SK-N-SH (cell line): ENCODE data around the gene MYO18B. TPM values are rescaled to one million over a fixed set of nuclear protein-coding genes. Genes with fewer than 3 reads are reported as not detected.

ENCODE experiments used
- CTCF ChIA-PET: fragments of 300-600, 350-600 bp; formaldehyde crosslinking; extraction: SDS; loops from one replicate; lab custom pipeline; 2021; lab: Yijun Ruan, JAX
- POLR2A ChIA-PET: fragments of 350-600 bp; sonication (Branson Sonifier 250); formaldehyde crosslinking; extraction: SDS; loops from one replicate; lab custom pipeline; 2020; ENCODE audit warnings: antibody characterized with exemption, inconsistent platforms; lab: Yijun Ruan, JAX
- DNase-seq: peaks from one replicate; pipeline ENCODE4 v3.0.0; 2012
- H2AFZ ChIP-seq: fragments of 200-600 bp; sonication (generic); 2 replicates; pipeline ENCODE4 v1.8.1; 2016; ENCODE audit warnings: antibody characterized with exemption, mild to moderate bottlenecking, low read depth
- H3F3A ChIP-seq: fragments of 200-600 bp; sonication (generic); replicated peaks from 2 replicates; pipeline ENCODE3; 2016; ENCODE audit warnings: antibody characterized with exemption, mild to moderate bottlenecking; ENCODE audit not compliant: insufficient read depth
- H3K27ac ChIP-seq, 2 experiments: fragments of 200-500 bp in 1 of 2; fragments of 200-600 bp in 1 of 2; sonication (Bioruptor generic) in 1 of 2; sonication (generic), shearing (Covaris generic) in 1 of 2; 2 replicates each; pipeline versions ENCODE4 v1.5.1 to v1.6.1; 2014 to 2016; ENCODE audit warnings: low read depth in 2 of 2, inconsistent platforms in 1 of 2, low read length in 1 of 2, mild to moderate bottlenecking in 1 of 2, mixed read lengths in 1 of 2
- H3K27me3 ChIP-seq: fragments of 200-600 bp; sonication (generic), shearing (Covaris generic); 2 replicates; pipeline ENCODE4 v1.6.1; 2016; ENCODE audit warnings: mixed run types; ENCODE audit not compliant: insufficient read depth
- H3K36me3 ChIP-seq, 2 experiments: fragments of 200-500 bp in 1 of 2; fragments of 200-600 bp in 1 of 2; sonication (Bioruptor generic) in 1 of 2; sonication (generic) in 1 of 2; replicated peaks in 1 of 2; 2 replicates each; pipeline versions ENCODE3 to v1.5.1; 2014 to 2016; ENCODE audit warnings: low read length in 1 of 2, mild to moderate bottlenecking in 1 of 2; ENCODE audit not compliant: insufficient read depth in 2 of 2, control insufficient read depth in 1 of 2
- H3K4me1 ChIP-seq, 2 experiments: fragments of 200-500 bp in 1 of 2; fragments of 200-600 bp in 1 of 2; sonication (Bioruptor generic) in 1 of 2; sonication (generic), shearing (Covaris generic) in 1 of 2; 2 replicates each; pipeline versions ENCODE4 v1.5.1 to v1.6.1; 2014 to 2016; ENCODE audit warnings: low read depth in 1 of 2, low read length in 1 of 2, mixed run types in 1 of 2; ENCODE audit not compliant: insufficient read depth in 2 of 2, control insufficient read depth in 1 of 2
- H3K4me2 ChIP-seq: fragments of 200-600 bp; sonication (generic), shearing (Covaris generic); 2 replicates; pipeline ENCODE4 v1.6.1; 2017; ENCODE audit warnings: mixed run types
- H3K4me3 ChIP-seq, 2 experiments: fragments of 200-500 bp in 1 of 2; fragments of 200-600 bp in 1 of 2; sonication (Bioruptor generic) in 1 of 2; sonication (generic), shearing (Covaris generic) in 1 of 2; 2 replicates each; pipeline versions ENCODE4 v1.5.1 to v1.8.1; 2014 to 2016; ENCODE audit warnings: low read depth in 2 of 2, inconsistent platforms in 1 of 2, low read length in 1 of 2, mild to moderate bottlenecking in 1 of 2, mixed read lengths in 1 of 2, moderate library complexity in 1 of 2
- H3K79me2 ChIP-seq: fragments of 200-600 bp; sonication (generic); 2 replicates; pipeline ENCODE4 v1.8.1; 2017; ENCODE audit warnings: mild to moderate bottlenecking; ENCODE audit not compliant: insufficient read depth
- H3K9ac ChIP-seq: fragments of 200-600 bp; sonication (generic); 2 replicates; pipeline ENCODE4 v1.6.1; 2017; ENCODE audit warnings: mixed run types
- H3K9me2 ChIP-seq: fragments of 200-600 bp; sonication (generic); 2 replicates; pipeline ENCODE4 v1.6.1; 2017; ENCODE audit warnings: mixed run types
- H3K9me3 ChIP-seq: fragments of 200-600 bp; sonication (generic); 2 replicates; pipeline ENCODE4 v1.6.1; 2017; ENCODE audit warnings: mixed run types, mild to moderate bottlenecking, moderate library complexity
- H4K20me1 ChIP-seq: fragments of 200-600 bp; sonication (generic); 2 replicates; pipeline ENCODE4 v1.6.1; 2017; ENCODE audit warnings: mild to moderate bottlenecking, mixed run types; ENCODE audit not compliant: insufficient read depth
- CHD2 ChIP-seq: fragments of 150-350 bp; IDR thresholded peaks from 2 replicates; pipeline ENCODE4 v1.6.1; 2018; ENCODE audit warnings: low read length; ENCODE audit not compliant: partially characterized antibody
- ELF1 ChIP-seq: IDR thresholded peaks from 2 replicates; pipeline ENCODE4 v1.4.0; 2012
- EP300 ChIP-seq, 2 experiments: IDR thresholded peaks; 2 replicates each; pipeline versions ENCODE4 v1.4.0 to v1.6.1; 2012; ENCODE audit warnings: borderline replicate concordance in 1 of 2, low read depth in 1 of 2, low read length in 1 of 2
- EZH2phosphoT487 ChIP-seq: fragments of 200-600 bp; sonication (generic); IDR thresholded peaks from 2 replicates; pipeline ENCODE4 v1.6.1; 2017; ENCODE audit warnings: low read depth, mixed run types, mild to moderate bottlenecking, antibody characterized with exemption, moderate library complexity, borderline replicate concordance
- FOSL2 ChIP-seq: IDR thresholded peaks from 2 replicates; pipeline ENCODE4 v1.4.0; 2012; ENCODE audit warnings: low read depth, mild to moderate bottlenecking, moderate library complexity, borderline replicate concordance
- FOXJ3 ChIP-seq: sonication (generic); formaldehyde crosslinking; IDR thresholded peaks from 2 replicates; pipeline ENCODE4 v1.5.1; 2020; ENCODE audit warnings: mild to moderate bottlenecking, missing genetic modification reagents
- FOXM1 ChIP-seq: IDR thresholded peaks from 2 replicates; pipeline ENCODE4 v1.4.0; 2012; ENCODE audit warnings: low read depth, mild to moderate bottlenecking
- GABPA ChIP-seq: IDR thresholded peaks from 2 replicates; pipeline ENCODE4 v1.4.0; 2012; ENCODE audit warnings: low read depth, mild to moderate bottlenecking
- GATA2 ChIP-seq: sonication (generic); formaldehyde crosslinking; IDR thresholded peaks from 2 replicates; pipeline ENCODE4 v1.5.0; 2020; ENCODE audit warnings: mild to moderate bottlenecking, missing genetic modification reagents
- JUND ChIP-seq: IDR thresholded peaks from 2 replicates; pipeline ENCODE4 v1.4.0; 2012
- MXI1 ChIP-seq: IDR thresholded peaks from 2 replicates; pipeline ENCODE4 v1.6.1; 2012; ENCODE audit warnings: mild to moderate bottlenecking, low read depth, low read length, improper control_type of control experiment
- RAD21 ChIP-seq: IDR thresholded peaks from 2 replicates; pipeline ENCODE4 v1.6.1; 2012; ENCODE audit warnings: mild to moderate bottlenecking, low read length
- RCOR1 ChIP-seq: fragments of 150-350 bp; IDR thresholded peaks from 2 replicates; pipeline ENCODE4 v1.6.1; 2017; ENCODE audit warnings: antibody characterized with exemption, low read length
- RFX5 ChIP-seq: IDR thresholded peaks from 2 replicates; pipeline ENCODE4 v1.6.1; 2012; ENCODE audit warnings: mild to moderate bottlenecking, improper control_type of control experiment, low read length
- SIN3A ChIP-seq: IDR thresholded peaks from 2 replicates; pipeline ENCODE4 v1.6.1; 2012; ENCODE audit warnings: low read depth, mild to moderate bottlenecking, low read length, moderate library complexity, borderline replicate concordance
- TCF12 ChIP-seq: IDR thresholded peaks from 2 replicates; pipeline ENCODE4 v1.4.0; 2012
- TEAD4 ChIP-seq: IDR thresholded peaks from 2 replicates; pipeline ENCODE4 v1.4.0; 2012; ENCODE audit warnings: mild to moderate bottlenecking, borderline replicate concordance; ENCODE audit not compliant: insufficient read depth
- WGBS: methylation state at CpG from one replicate; pipeline ENCODE4 v1.1.6; 2017; ENCODE audit warnings: low lambda C conversion rate; 5-methylcytosine and 5-hydroxymethylcytosine counted together
- polyA plus RNA-seq, 3 experiments: library from polyadenylated mRNA; depleted of rRNA; stranded (reverse); fragments of >200 nt; gene quantifications; 2 replicates each; pipeline ENCODE4 v1.2.3, GENCODE V29; 2012
- TF ChIP-seq, protein P1 (sequence below): fragments of 200-600 bp; sonication (generic); IDR thresholded peaks from 2 replicates; pipeline ENCODE4 v1.6.1; 2017; ENCODE audit warnings: antibody characterized with exemption, mild to moderate bottlenecking, moderate library complexity
- TF ChIP-seq, protein P2 (sequence below): IDR thresholded peaks from 2 replicates; pipeline ENCODE4 v1.6.1; 2012; ENCODE audit warnings: mild to moderate bottlenecking, low read depth, low read length, moderate library complexity
- TF ChIP-seq, protein P3 (sequence below): IDR thresholded peaks from 2 replicates; pipeline ENCODE4 v1.4.0; 2012; ENCODE audit warnings: low read depth, borderline replicate concordance
- TF ChIP-seq, protein P4 (sequence below): fragments of 150-350 bp; IDR thresholded peaks from 2 replicates; pipeline ENCODE4 v1.6.1; 2016; ENCODE audit warnings: mild to moderate bottlenecking, low read depth, low read length

MYO18B gene
- polyA plus RNA-seq, 1 of the 3 experiments (the other 2 are of a cell fraction) = 0.05 TPM

DNA sequence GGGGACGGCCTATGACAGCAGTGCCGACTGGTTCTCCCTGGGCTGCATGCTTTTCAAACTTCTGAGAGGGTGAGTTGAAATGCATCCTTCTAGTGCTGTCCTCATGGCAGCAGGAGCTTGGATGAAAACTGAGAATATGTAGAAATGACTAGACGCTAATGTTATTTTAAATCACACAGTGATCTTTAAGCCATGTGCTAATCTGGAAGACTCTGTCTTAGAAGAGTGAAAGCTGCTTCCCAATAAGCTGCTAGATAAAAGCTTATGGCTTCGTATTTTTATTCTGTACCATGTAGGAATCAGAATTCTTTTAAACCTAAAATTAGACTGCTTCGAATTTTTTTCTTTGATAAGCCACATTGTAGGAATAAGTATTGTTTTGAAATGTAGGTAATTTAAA is 46.8 kb upstream of the MYO18B start:
- Histone ChIP-seq H3K4me1 (peaks cover 0 to 75% of the 10 kb centered on the region in 2 experiments; a peak in 2 of 4 replicates), H3K9ac (no peak overlapping the region), H3K27ac (peak overlapping the region in 1 of 2 experiments; percentile 98; a peak in 2 of 4 replicates), H3K9me3 (no peaks in the 10 kb centered on the region), H3K36me3 (peaks cover 0 to 11% of the 10 kb centered on the region in 2 experiments), H2AFZ (no peak overlapping the region), H3K9me2 (no peaks in the 10 kb centered on the region), H3F3A (no peaks in the 10 kb centered on the region), H3K79me2 (no peaks in the 10 kb centered on the region), H3K27me3 (no peaks in the 10 kb centered on the region), H4K20me1 (no peaks in the 10 kb centered on the region), H3K4me3 (no peak overlapping the region), H3K4me2 (no peak overlapping the region)
- CTCF ChIA-PET = interaction anchor here (0.7 to 1.9 kb wide), 4 partner anchors 11 to 78 kb away, joined by 3 to 7 read pairs (median 4); no protein-coding TSS in a partner anchor
- TF ChIP-seq JUND (no peak), GABPA (no peak)
- DNase-seq = no peak
- WGBS = 84% methylated on average over 5 of the region's 5 CpGs
- POLR2A ChIA-PET = no interaction called here

DNA sequence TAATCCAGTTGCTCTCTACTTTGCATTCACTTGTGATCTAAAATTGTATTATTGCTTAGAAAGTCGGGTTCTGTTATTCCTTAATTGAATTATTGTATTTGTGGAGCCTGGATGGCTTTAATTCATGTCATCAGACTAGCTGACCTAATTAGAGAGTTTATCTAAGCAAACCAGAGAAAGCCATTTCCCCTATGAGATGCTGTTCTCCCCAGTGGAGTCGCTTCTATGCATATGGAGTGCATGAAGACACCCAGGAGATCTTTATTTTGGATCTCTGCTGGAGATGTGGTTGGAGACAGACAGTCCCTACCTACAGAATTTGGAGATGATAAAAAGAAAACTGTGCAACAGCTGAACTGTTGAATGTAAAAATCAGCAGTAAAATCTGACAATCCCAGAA is 45.2 kb upstream of the MYO18B start:
- H3K4me2 ChIP-seq = no peak overlapping the region
- H3K9me3 ChIP-seq = no peaks in the 10 kb centered on the region
- no peak overlapping the region for H3K9ac ChIP-seq
- H3K27me3 ChIP-seq = no peaks in the 10 kb centered on the region
- H3K27ac ChIP-seq = peak overlapping the region; percentile 43 to 100; a peak in 3 of 4 replicates
- H3K4me3 ChIP-seq = no peak overlapping the region
- 25% methylated on average over 2 of the region's 2 CpGs for WGBS
- H3K79me2 ChIP-seq = no peaks in the 10 kb centered on the region
- H3K9me2 ChIP-seq = no peaks in the 10 kb centered on the region
- ChIA-PET POLR2A (interaction anchor here (0.6 to 1.3 kb wide), 4 partner anchors 84 to 220 kb away, joined by 3 read pairs; no protein-coding TSS in a partner anchor), CTCF (interaction anchor here (0.8 to 3.9 kb wide), 7 partner anchors 64 to 495 kb away, joined by 3 to 17 read pairs (median 6); partner anchors contain the start of gene GRK3)
- H2AFZ ChIP-seq = no peak overlapping the region
- no peaks in the 10 kb centered on the region for H4K20me1 ChIP-seq
- no peaks in the 10 kb centered on the region for H3F3A ChIP-seq
- peaks cover 0 to 81% of the 10 kb centered on the region in 2 experiments; a peak in 2 of 4 replicates for H3K4me1 ChIP-seq
- H3K36me3 ChIP-seq = peaks cover 0 to 2% of the 10 kb centered on the region in 2 experiments
- DNase-seq = peak; percentile 78
- TF ChIP-seq EP300 (IDR thresholded peaks at IDR 0.05; ENCODE audit: borderline replicate concordance in 1 of 2, low read depth in 1 of 2, low read length in 1 of 2) = peak; percentile 57 to 99; a peak in 3 of 4 replicates
- TF ChIP-seq, protein P1, sequence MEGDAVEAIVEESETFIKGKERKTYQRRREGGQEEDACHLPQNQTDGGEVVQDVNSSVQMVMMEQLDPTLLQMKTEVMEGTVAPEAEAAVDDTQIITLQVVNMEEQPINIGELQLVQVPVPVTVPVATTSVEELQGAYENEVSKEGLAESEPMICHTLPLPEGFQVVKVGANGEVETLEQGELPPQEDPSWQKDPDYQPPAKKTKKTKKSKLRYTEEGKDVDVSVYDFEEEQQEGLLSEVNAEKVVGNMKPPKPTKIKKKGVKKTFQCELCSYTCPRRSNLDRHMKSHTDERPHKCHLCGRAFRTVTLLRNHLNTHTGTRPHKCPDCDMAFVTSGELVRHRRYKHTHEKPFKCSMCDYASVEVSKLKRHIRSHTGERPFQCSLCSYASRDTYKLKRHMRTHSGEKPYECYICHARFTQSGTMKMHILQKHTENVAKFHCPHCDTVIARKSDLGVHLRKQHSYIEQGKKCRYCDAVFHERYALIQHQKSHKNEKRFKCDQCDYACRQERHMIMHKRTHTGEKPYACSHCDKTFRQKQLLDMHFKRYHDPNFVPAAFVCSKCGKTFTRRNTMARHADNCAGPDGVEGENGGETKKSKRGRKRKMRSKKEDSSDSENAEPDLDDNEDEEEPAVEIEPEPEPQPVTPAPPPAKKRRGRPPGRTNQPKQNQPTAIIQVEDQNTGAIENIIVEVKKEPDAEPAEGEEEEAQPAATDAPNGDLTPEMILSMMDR = no peak
- 0 out of 2 replicates have a peak, but pooled peaks have one; percentile 24 for TF ChIP-seq FOXM1
- TF ChIP-seq TCF12 = peak; percentile 69
- peak; percentile 98 for TF ChIP-seq FOXJ3 (CRISPR knock-in tag)
- TF ChIP-seq JUND = no peak
- peak; percentile 92 for TF ChIP-seq CHD2
- no peak for TF ChIP-seq EZH2phosphoT487
- TF ChIP-seq ELF1 = no peak
- TF ChIP-seq SIN3A = no peak
- TF ChIP-seq RCOR1 = peak; percentile 98
- peak; percentile 72; the same call in 1 of the 2 replicates for TF ChIP-seq TEAD4
- TF ChIP-seq MXI1 = peak; percentile 77
- no peak; the same call in none of the 2 replicates for TF ChIP-seq RAD21
- TF ChIP-seq, protein P2, sequence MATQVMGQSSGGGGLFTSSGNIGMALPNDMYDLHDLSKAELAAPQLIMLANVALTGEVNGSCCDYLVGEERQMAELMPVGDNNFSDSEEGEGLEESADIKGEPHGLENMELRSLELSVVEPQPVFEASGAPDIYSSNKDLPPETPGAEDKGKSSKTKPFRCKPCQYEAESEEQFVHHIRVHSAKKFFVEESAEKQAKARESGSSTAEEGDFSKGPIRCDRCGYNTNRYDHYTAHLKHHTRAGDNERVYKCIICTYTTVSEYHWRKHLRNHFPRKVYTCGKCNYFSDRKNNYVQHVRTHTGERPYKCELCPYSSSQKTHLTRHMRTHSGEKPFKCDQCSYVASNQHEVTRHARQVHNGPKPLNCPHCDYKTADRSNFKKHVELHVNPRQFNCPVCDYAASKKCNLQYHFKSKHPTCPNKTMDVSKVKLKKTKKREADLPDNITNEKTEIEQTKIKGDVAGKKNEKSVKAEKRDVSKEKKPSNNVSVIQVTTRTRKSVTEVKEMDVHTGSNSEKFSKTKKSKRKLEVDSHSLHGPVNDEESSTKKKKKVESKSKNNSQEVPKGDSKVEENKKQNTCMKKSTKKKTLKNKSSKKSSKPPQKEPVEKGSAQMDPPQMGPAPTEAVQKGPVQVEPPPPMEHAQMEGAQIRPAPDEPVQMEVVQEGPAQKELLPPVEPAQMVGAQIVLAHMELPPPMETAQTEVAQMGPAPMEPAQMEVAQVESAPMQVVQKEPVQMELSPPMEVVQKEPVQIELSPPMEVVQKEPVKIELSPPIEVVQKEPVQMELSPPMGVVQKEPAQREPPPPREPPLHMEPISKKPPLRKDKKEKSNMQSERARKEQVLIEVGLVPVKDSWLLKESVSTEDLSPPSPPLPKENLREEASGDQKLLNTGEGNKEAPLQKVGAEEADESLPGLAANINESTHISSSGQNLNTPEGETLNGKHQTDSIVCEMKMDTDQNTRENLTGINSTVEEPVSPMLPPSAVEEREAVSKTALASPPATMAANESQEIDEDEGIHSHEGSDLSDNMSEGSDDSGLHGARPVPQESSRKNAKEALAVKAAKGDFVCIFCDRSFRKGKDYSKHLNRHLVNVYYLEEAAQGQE = no peak
- peak; percentile 60 for TF ChIP-seq RFX5
- TF ChIP-seq, protein P3, sequence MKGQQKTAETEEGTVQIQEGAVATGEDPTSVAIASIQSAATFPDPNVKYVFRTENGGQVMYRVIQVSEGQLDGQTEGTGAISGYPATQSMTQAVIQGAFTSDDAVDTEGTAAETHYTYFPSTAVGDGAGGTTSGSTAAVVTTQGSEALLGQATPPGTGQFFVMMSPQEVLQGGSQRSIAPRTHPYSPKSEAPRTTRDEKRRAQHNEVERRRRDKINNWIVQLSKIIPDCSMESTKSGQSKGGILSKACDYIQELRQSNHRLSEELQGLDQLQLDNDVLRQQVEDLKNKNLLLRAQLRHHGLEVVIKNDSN = no peak
- TF ChIP-seq, protein P4, sequence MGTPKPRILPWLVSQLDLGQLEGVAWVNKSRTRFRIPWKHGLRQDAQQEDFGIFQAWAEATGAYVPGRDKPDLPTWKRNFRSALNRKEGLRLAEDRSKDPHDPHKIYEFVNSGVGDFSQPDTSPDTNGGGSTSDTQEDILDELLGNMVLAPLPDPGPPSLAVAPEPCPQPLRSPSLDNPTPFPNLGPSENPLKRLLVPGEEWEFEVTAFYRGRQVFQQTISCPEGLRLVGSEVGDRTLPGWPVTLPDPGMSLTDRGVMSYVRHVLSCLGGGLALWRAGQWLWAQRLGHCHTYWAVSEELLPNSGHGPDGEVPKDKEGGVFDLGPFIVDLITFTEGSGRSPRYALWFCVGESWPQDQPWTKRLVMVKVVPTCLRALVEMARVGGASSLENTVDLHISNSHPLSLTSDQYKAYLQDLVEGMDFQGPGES = no peak
- peak; percentile 91 for TF ChIP-seq GATA2 (CRISPR knock-in tag)
- TF ChIP-seq FOSL2 = no peak
